NK-92 (cell line): Measurements from ENCODE around the gene PARM1.
"Not testable (repeated sequence)": the region's sequence is repeated elsewhere in the genome, so short reads cannot be mapped to it uniquely, and the experiment has no call there.

Experiments
- DNase-seq: peaks from one replicate; lab custom pipeline; 2025; ENCODE audit not compliant: unreplicated experiment; lab: John Stamatoyannopoulos, UW

PARM1 gene

DNA sequence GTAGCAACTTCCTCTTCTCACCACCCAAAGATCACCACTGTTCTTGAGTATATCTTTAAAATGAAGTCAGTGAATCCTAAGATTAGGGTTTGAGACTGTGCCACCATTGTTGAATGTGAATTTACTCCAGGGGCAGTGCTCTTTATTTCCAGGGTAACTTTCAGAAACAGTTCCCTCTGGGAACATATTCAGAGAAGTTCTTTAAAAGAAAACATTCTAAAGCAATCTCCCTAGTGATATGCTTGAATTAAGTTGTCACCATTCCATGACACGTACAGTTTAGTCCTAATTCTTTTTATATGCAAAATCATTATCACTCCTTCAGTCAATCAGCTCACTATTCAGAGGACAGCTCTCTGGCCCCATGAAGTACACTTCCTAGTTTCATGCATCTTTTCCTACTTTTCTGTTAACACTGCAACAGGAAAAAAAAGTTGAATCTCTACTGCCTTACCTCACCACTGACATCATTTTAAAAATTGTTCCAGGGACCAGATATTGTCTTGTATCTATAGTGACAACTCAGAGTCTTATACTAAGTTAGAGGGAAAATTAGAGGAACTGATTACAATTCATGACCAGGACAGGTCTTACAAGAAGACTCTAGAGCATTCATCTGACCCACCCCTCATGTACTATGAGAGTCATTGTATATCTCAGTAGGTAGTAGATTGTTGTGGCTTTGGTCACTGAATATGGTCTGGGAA, 49.8 kb downstream of the PARM1 start:
- no peak for DNase-seq

GRCh38 chr4:74983253-74983635, 50.3 kb downstream of the PARM1 start:
- no peak for DNase-seq

GRCh38 chr4:74990276-74990875, 57.5 kb downstream of the PARM1 start:
- DNase-seq, result no peak

DNA sequence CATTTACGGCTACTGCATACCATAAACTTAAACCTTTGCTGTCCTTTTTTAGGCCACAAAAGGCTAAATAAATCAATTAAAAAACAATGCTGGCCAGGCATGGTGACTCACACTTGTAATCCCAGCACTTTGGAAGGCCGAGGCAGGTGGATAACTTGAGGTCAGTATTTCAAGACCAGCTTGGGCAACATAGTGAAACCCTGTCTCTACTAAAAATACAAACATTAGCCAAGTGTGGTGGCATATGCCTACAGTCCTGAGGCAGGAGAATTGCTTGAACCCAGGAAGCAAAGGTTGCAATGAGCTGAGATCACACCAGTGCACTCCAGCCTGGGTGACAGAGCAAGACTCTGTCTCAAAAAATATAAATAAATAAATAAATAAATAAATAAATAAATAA, 61.5 kb downstream of the PARM1 start:
- not testable (repeated sequence) for DNase-seq

- no peak for DNase-seq
These were observed 64.1 kb downstream of the PARM1 start for GRCh38 chr4:74996996-74997395.

- no peak for DNase-seq
These were observed 65.2 kb downstream of the PARM1 start for GRCh38 chr4:74997948-74998729.

GRCh38 chr4:74999714-75000309, 66.9 kb downstream of the PARM1 start:
- no peak for DNase-seq

- no peak for DNase-seq
These were observed 69.0 kb downstream of the PARM1 start for GRCh38 chr4:75001871-75002270.

DNA sequence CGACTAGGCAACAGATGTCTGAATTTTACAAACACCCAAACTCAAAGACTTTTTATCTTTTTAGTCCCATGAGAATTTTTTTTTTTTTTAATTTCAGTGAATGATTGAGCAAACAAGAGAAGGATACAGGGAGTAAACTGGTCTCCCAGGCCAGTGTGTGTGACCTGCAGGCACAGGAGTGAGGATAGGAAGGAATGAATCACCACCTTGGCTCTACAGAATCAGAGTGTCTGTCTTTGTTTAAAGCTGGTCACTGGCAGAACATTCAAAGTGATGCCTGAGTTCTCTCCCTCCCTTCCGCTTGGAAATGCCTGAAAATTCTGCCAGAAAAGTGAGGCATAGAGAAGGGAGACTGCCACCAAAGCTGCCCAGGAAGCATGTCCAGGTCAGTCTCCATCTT, 69.5 kb downstream of the PARM1 start:
- no peak for DNase-seq

DNA sequence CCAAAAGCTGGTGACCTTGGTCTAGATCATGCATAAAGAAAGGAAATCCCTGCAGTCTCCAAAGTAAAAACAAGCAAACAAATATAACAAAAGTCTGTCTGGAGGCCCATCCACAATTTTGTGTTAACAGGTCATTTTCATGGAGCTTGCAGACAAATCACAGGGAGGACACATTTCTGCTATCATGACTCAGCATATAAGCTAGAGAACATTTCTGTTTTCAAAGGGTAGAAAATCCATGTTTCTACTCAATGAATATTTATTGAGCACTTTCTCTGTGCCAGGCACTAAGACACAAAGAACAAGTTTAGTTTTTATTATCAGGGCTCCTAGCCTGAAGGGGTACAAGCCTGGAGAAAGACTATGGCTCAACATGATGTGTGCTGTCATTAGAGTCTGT, 71.1 kb downstream of the PARM1 start:
- DNase-seq, result no peak

DNA sequence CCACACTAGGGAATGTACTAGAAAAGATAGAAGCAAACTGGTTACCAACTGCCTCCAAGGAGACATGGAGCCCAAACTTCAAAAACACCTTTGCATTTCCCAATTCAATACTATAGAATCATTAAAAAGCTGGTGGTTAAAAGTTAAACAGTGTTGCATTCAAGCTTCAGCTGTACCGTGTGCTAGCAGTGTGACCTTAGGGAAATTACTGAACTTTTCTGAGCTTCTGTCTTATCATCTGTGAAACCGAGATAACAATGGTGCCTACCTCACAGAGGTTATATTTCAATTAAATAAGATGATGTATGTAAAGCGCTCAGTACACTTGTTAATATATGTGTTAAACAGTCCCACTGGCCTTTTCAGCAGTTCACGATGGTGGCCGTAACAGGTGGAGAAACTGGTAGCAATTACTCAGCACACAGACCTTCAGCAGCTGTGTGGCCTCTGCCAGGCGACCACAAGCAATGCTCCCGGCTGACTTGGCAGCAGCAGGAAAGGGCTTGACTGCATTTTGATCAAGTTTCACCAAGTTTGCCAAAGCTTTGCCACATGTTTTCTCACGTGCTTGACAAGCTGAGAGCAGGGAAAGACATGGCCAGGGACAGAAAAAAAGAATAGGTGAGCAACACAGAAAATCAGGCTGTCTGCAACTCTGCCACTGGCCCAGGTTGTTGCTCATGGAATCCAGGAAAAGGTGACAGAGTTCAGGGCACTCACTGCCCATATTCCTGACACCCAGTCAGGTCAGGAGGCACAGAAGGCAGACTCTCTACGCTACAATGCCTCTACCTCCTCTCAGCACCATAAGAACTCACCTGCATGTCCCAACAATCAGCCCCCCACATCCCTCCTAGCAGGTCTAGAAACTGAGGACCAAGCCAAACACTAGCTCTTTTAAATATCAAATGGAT, 72.1 kb downstream of the PARM1 start:
- no peak for DNase-seq

GRCh38 chr4:75005727-75006126, 72.8 kb downstream of the PARM1 start:
- no peak for DNase-seq

- DNase-seq, result no peak
These were observed 75.0 kb downstream of the PARM1 start for GRCh38 chr4:75007891-75008290.

GRCh38 chr4:75009138-75009537, 76.2 kb downstream of the PARM1 start:
- DNase-seq, result no peak

DNA sequence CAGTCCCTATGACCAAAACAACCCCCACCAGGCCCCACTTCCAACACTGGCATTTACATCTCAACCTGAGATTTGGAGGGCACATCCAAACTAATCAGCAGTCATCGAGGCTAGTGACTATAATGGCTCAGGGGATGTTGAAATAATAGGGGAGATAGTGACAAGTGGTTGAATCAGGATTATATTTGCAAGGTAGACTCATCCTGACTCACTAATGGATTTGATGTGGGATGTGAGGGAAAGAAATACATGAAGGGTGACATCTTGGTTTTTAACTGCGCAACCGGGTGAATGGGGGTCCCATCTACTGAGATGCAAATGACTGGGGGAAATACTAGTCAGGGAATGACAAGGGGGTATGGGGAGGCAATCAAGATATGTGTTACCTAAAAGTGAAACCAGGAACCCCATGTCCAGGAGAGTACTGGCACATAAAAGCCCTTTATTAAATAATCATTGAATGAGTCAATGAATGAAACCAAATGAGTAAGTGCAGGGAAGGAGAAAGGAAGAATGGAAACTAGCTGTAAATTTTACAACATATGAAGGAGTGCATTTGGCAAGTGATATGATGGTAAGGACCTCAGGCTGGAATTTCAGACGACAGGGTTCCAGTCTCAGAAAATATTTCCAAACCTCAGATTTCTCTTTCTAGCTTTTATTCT, 78.3 kb downstream of the PARM1 start:
- no peak for DNase-seq

DNA sequence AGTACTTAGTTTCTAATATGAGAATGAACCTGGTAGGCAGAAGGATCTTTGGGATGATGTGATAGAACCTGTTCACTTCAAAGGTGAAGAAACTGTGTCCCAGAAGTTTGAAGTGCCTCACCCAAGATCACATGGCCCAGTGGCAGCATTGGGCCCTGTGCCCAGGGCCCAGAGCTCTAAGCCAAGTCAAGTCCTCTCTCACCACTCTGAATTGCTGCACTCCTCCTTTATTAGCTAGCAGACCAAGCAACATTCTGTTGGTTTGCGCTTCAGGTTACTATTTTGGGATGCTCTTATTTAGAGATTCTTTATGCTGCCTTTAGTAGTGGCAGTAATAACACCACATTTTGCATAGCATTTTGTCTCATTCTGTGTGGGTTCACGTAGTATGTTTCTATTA, 82.7 kb downstream of the PARM1 start:
- DNase-seq, result no peak

DNA sequence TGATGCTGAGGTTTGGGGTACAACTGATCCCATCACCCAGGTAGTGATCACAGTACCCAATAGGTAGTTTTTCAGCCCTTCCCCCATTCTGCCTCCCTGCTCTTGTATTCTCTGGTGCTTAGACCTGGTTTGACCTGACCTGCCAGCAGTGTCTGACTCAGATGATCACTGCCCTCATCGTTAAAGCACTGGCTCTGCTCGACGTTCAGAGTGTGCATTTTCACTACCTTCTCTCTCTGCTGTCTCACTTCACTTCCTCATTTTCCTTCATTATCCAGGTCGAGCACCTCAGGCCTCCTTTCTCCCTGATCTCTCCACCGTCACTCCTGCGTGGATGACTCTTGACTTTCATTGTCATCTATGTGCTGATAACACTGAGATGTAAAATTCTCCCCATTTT, 83.6 kb downstream of the PARM1 start:
- no peak for DNase-seq

- DNase-seq, result no peak
These were observed 86.0 kb downstream of the PARM1 start for GRCh38 chr4:75018811-75019479.

GRCh38 chr4:75025431-75025830, 92.5 kb downstream of the PARM1 start:
- DNase-seq, result no peak
